ENCODE data around the gene VSTM4. TPM values are rescaled to one million over a fixed set of nuclear protein-coding genes. Genes with fewer than 3 reads are reported as not detected.

The VSTM4 gene
- under 1 TPM; 0.38 to 0.57 (median 0.45) TPM for total RNA-seq
- 0.02 TPM for total RNA-seq (2013)

- H3K9me3 ChIP-seq (ENCODE audit: control insufficient read depth, insufficient read depth, low read length), result no peaks in the 10 kb centered on the region
- peaks cover 10% of the 10 kb centered on the region for H3K27me3 ChIP-seq (ENCODE audit: control insufficient read depth, insufficient read depth, low read length)
- intact Hi-C loops (cut with micrococcal nuclease), result no loop called here
- 4% methylated on average over 95 of the region's 95 CpGs for WGBS (ENCODE audit: insufficient coverage)
- DNase-seq, result peak in 1 of 2 donors; percentile 14
- H3K4me3 Mint-ChIP-seq, result peak within 1 kb of the TSS; percentile 81
- H3K36me3 ChIP-seq (ENCODE audit: control insufficient read depth, insufficient read depth, low read length), result no peaks in the 10 kb centered on the region
- no peaks in the 10 kb centered on the region for H3K4me1 Mint-ChIP-seq
- no peaks in the 10 kb centered on the region for H3K36me3 Mint-ChIP-seq
- no peaks in the 10 kb centered on the region for H3K9me3 Mint-ChIP-seq
- H3K27ac ChIP-seq (ENCODE audit: low read length), result no peak within 1 kb of the TSS
- ATAC-seq, result peak; percentile 63 to 88 (median 83)
- peaks cover 13% of the 10 kb centered on the region for H3K4me1 ChIP-seq (ENCODE audit: control insufficient read depth, insufficient read depth, low read length)
- H3K4me3 ChIP-seq (ENCODE audit: low read length), result no peak within 1 kb of the TSS
- peaks cover 11 to 12% of the 10 kb centered on the region in 2 donors for H3K27me3 Mint-ChIP-seq (ENCODE audit: low read depth in 2 of 2)
- no peak within 1 kb of the TSS for H3K27ac Mint-ChIP-seq
- TF ChIP-seq, protein P1, sequence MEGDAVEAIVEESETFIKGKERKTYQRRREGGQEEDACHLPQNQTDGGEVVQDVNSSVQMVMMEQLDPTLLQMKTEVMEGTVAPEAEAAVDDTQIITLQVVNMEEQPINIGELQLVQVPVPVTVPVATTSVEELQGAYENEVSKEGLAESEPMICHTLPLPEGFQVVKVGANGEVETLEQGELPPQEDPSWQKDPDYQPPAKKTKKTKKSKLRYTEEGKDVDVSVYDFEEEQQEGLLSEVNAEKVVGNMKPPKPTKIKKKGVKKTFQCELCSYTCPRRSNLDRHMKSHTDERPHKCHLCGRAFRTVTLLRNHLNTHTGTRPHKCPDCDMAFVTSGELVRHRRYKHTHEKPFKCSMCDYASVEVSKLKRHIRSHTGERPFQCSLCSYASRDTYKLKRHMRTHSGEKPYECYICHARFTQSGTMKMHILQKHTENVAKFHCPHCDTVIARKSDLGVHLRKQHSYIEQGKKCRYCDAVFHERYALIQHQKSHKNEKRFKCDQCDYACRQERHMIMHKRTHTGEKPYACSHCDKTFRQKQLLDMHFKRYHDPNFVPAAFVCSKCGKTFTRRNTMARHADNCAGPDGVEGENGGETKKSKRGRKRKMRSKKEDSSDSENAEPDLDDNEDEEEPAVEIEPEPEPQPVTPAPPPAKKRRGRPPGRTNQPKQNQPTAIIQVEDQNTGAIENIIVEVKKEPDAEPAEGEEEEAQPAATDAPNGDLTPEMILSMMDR (IDR thresholded peaks at IDR 0.05), result no peak
Observed at GRCh38 chr10:49115015-49115795, at the start of gene VSTM4. TSS of gene VSTM4 (minus strand) at chr10:49115522. CDS start at chr10:49115485, 37 bp downstream.

- DNase-seq, result peak; percentile 38 to 52
- Histone ChIP-seq H3K9me3 (ENCODE audit: control insufficient read depth, insufficient read depth, low read length) (no peaks in the 10 kb centered on the region), H3K27me3 (ENCODE audit: control insufficient read depth, insufficient read depth, low read length) (no peaks in the 10 kb centered on the region), H3K4me3 (ENCODE audit: low read length) (no peak overlapping the region), H3K27ac (ENCODE audit: low read length) (no peak overlapping the region), H3K4me1 (ENCODE audit: control insufficient read depth, insufficient read depth, low read length) (peaks cover 7% of the 10 kb centered on the region), H3K36me3 (ENCODE audit: control insufficient read depth, insufficient read depth, low read length) (peaks cover 15% of the 10 kb centered on the region)
- H3K9me3 Mint-ChIP-seq, result no peaks in the 10 kb centered on the region
- H3K36me3 Mint-ChIP-seq, result peaks cover 7% of the 10 kb centered on the region
- H3K4me1 Mint-ChIP-seq, result peaks cover 14 to 15% of the 10 kb centered on the region in 2 donors
- ATAC-seq, result peak; percentile 74 to 97 (median 95)
- no peak overlapping the region for H3K4me3 Mint-ChIP-seq
- 48% methylated on average over 9 of the region's 9 CpGs for WGBS (ENCODE audit: insufficient coverage)
- intact Hi-C loops (cut with micrococcal nuclease), result loop anchor here (1.0 to 10.0 kb wide), 2 partner anchors 183 to 510 kb away; no protein-coding TSS in a partner anchor
- peaks cover 0 to 4% of the 10 kb centered on the region in 2 donors for H3K27me3 Mint-ChIP-seq (ENCODE audit: low read depth in 2 of 2)
- TF ChIP-seq, protein P1 (IDR thresholded peaks at IDR 0.05), result peak; percentile 71
- peak overlapping the region in 1 of 2 donors; percentile 16 for H3K27ac Mint-ChIP-seq
Observed at GRCh38 chr10:49164559-49165188, 49.4 kb upstream of the VSTM4 start.

GRCh38 chr10:49163741-49164140 is 48.4 kb upstream of the VSTM4 start:
- DNase-seq, result no peak
- no peak for ATAC-seq
- no peaks in the 10 kb centered on the region for H3K9me3 ChIP-seq (ENCODE audit: control insufficient read depth, insufficient read depth, low read length)
- H3K4me1 ChIP-seq (ENCODE audit: control insufficient read depth, insufficient read depth, low read length), result peaks cover 3% of the 10 kb centered on the region
- intact Hi-C loops (cut with micrococcal nuclease), result loop anchor here (1.0 to 10.0 kb wide), 2 partner anchors 182 to 509 kb away; no protein-coding TSS in a partner anchor
- TF ChIP-seq, protein P1 (IDR thresholded peaks at IDR 0.05), result no peak
- H3K27me3 Mint-ChIP-seq (ENCODE audit: low read depth in 2 of 2), result peaks cover 0 to 4% of the 10 kb centered on the region in 2 donors
- H3K27ac Mint-ChIP-seq, result peak overlapping the region in 1 of 2 donors; percentile 16
- H3K4me3 Mint-ChIP-seq, result no peak overlapping the region
- peaks cover 7% of the 10 kb centered on the region for H3K36me3 Mint-ChIP-seq
- WGBS (ENCODE audit: insufficient coverage), result 100% methylated on average over 4 of the region's 4 CpGs
- no peaks in the 10 kb centered on the region for H3K27me3 ChIP-seq (ENCODE audit: control insufficient read depth, insufficient read depth, low read length)
- no peak overlapping the region for H3K27ac ChIP-seq (ENCODE audit: low read length)
- H3K4me3 ChIP-seq (ENCODE audit: low read length), result no peak overlapping the region
- peaks cover 14 to 15% of the 10 kb centered on the region in 2 donors for H3K4me1 Mint-ChIP-seq
- H3K36me3 ChIP-seq (ENCODE audit: control insufficient read depth, insufficient read depth, low read length), result peaks cover 15% of the 10 kb centered on the region
- no peaks in the 10 kb centered on the region for H3K9me3 Mint-ChIP-seq
